Measurements from ENCODE around the gene VEGFD. TPM values are rescaled to one million over a fixed set of nuclear protein-coding genes. Genes with fewer than 3 reads are reported as not detected.

VEGFD gene
- polyA plus RNA-seq, 3 donors, result 0.37 to 0.53 (median 0.39) TPM

DNA sequence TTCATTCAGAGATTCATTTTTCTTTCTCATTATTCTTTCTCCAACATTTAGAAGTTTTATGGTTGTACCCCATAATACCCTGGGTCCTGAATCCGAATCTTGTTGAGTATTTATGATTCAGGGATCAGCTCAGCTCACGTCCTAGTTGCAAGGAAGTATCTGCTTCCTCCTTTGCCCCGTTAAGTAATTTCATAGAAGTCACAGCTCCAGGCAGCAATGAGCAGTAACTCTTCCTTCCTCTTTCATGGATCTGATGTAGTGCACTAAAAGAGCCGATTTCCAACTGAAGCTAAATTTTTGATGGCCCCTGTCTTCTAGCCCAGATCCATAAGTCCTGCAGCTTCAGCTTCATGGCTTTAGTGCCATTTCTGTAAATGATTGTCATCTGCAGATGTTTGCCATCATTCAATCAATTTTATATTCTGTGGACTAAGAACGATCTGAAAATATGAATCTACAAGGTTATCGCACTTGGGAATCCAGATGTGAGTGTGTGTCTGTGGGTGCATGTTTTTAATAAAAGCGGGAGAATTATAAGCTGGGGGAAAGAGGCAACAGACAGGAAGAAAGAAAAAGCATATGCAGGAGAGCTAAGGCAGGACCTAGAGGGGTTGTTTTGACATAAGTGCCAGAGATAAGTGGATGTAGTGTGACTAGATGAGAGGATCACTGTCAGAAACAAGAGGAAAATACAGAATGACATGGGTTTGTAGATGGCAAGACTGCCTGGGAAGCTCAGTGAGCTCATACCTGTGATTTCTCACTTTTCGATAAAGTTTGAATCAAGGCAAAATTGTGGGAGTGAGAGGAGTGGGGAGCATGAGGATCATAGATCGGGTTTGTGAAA lies 17.5 kb downstream of the VEGFD start:
- DNase-seq, result no peak

DNA sequence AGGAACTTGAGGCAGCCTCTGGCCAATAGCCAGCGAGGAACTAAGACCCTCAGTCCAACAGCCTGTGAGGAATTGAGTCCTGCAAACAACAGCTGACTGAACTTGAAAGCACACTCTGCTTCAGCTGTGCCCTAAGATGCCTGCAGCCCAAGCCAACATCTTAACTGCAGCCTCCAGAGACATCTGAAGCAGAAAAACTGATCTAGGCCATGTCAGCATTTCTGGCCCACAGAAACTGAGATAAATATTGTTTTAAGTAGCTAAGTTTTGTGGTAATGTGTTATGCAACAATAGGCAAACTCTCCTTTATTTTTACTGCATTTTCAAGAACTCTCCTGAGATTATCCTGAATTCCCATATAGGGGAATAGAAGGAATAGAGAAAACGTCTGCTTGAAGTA lies 24.5 kb downstream of the VEGFD start:
- no peak for DNase-seq

- no peak for DNase-seq
Observed at GRCh38 chrX:15358533-15358932, 25.7 kb downstream of the VEGFD start.

GRCh38 chrX:15356444-15356843 lies 27.8 kb downstream of the VEGFD start:
- no peak for DNase-seq

GRCh38 chrX:15350329-15350996 lies 33.8 kb downstream of the VEGFD start:
- DNase-seq, result no peak

DNA sequence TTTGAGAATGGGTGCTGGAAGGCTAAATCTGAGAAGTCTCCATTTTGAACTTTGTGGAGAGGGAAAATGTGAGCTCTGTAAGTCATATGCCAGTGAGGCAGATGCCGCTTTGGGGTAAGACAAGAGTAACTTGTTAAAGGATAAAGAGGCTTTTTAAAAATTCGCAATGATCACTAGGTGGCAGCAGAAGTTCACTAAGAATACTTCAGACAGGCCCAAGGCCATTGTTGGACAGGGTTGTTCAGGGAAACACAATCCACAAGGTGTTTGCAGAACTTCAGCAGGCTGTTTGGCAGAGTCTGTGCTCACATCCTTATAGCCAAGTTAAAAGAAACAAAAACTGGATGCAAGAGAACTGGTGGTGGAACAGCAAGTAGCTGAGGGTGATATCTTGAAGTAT lies 35.2 kb downstream of the VEGFD start:
- peak; percentile 67 for DNase-seq

DNA sequence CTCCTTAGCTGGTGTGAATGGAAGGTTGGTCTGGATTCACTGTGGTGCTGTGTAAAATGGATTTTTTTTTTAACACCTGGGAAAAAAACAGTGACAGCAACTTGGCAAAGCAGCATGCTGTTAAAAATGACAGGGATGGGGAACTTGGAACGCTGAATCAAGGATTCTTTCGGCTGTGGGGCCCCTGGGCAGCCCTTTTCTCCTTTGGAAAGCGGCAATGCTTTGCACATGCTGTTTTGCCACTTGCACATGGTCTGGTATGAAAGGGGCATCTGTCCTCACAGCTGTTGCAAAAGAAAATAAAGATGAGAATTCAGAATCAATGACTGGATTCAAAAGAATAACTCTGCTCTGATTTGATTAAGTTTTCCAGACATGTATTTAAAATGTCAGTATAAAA lies 38.2 kb downstream of the VEGFD start:
- DNase-seq, result no peak

DNA sequence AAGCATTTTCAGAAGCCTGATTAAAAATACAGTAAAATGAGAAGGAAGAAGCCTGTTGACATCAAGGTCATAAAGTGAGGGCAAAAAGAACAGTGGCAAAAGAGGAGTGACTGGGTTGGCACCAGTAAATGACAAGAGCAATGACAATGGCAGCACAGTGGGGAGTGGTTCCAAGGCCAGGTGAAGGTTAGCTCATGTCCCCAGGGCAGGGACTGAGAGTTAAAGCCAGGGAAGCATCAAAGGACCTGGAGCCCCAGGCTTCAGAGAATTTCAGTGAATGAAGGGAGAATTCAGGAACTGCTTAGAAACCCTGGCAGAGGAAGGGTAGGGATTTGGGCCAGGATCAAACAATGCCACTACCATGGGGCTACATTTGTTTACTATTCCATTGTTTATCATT lies 40.1 kb downstream of the VEGFD start:
- DNase-seq, result no peak

GRCh38 chrX:15343075-15343476 lies 41.1 kb downstream of the VEGFD start:
- no peak for DNase-seq

- no peak for DNase-seq
Observed at GRCh38 chrX:15340867-15341266, 43.3 kb downstream of the VEGFD start.

DNA sequence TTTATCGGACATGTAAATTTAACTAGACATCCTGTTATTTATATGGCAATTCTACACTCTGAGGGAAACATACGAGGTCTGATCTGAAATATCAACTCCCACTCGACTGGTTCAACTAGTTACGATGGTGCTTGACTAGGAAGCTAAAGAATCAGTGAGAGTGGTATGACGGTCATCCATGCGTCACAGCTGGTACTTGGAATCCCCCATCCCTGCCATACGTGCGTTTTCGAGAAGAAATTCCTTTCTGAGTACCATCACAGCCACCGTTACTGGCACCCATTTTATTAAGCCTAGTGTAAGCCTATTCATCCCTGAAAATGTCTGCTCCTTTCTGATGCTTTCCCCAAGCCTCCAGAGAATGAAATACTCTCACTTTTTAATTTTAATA lies 48.2 kb downstream of the VEGFD start:
- peak; percentile 58 for DNase-seq

GRCh38 chrX:15335135-15336022 lies 48.8 kb downstream of the VEGFD start, which contains the start of gene PIGA:
TSS of gene PIGA (minus strand) at chrX:15335523. CDS start at chrX:15331930, 3,593 bp downstream.
- DNase-seq, result peak; percentile 94

DNA sequence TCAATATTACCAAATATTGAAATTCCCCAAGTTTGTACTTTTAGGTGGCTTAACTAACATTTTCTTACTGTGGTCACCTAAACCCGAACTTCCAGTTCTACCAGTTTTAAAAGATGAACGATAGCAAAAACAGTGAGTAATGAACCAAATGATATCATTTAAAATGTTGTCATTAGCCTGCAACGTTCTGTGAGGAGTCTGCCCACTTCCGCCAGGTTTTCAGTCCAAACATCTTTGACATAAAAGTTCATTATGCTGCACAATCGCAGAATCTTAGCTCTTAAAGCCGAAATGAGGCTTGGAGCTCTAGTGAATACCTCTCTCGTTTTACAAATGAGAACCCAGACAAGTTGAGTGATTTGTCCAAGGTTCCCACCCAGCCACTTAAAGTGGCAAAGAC lies 49.7 kb downstream of the VEGFD start:
- DNase-seq, result peak; percentile 19

GRCh38 chrX:15328821-15329220 lies 55.4 kb downstream of the VEGFD start:
- no peak for DNase-seq

DNA sequence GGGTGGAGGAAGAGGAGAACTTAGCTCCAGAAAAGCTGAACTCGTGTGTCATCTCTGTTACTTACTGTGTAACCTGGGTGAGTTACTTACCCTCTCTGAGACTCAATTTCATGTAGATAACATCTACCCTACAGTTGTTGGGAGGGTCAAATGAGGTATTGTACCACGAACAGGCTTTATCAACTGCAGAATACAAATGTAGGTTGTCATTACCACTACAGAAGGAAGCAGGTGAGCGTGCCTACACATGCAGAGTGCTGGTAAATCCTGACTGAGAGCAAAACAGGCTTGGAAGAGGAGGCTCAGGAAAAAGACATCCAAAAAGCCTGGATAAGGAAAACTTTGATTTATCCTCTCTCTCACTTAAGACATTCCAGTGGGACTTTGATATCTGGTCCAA lies 56.1 kb downstream of the VEGFD start:
- no peak for DNase-seq

DNA sequence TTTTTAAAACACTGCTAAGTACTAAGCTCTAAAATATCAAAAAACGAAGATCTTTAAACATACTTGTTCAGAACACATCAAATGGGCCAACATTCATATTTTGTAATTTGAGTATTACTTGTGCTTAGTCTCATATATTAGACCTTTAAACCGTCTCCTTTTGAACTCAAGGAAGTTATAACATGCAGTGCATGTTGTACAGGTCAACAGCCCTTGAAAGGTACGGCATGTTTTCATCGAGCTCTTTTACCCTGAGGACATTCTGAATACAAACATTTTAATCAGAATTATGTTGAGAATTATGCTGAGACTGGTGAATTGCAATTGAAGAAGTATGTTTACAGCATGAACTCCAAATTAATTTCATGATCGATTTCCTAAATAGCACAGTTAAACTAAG lies 61.7 kb downstream of the VEGFD start:
- DNase-seq, result no peak

DNA sequence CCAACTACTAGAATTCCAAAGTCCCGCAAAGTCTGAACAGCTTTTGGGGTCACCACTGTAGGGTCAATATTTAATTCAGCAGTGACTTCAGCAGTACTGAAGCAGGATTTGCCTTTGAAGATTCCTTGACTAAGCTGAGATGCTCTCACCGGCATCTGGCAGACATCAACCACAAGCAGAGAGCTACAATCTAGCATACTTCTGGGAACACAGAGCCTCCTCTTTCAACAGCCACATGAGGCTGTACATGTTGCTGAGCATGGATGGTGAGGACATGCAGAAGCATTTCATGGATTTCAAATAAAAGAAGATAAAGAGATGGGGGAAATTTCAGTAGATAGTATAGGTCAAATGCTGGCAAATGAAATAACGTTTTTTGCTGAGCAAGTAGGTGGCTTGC lies 62.1 kb downstream of the VEGFD start:
- no peak for DNase-seq

DNA sequence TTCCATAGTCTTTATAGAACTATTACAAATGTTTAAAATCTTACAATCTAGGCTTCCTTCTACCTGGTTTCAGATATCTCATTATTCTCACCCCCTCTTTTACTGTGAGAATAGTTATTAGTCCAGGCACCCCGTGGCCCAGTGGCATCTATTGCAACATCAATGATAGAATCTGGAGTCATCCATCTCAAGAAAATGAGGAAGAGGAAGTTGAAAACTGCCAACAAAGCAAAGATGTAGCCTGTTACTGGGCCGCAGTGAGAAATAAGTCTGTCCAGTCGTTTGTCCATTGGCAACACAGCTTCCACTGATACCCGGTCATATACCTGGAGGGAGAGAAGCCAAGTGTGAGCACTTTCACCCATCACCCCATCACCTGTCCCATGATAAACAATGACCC lies 62.8 kb downstream of the VEGFD start:
- no peak for DNase-seq

DNA sequence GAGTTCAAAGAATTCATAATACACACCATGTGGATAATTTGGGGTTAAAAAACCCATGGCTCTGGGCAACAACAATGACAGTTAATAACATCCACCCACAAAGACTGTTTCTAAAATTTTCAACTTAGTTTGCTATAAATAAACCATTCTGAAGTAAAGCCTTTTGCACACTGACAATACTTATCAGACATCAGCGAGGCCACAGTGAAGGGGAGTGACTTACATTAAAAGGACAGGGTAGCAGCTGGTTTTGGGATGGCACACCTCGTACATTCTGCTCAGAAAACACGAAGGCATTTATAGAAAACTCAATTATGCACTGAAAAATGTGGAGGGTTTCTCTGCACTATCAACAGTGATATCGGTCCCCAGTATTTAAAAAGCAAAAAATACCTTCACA lies 63.9 kb downstream of the VEGFD start:
- no peak for DNase-seq

GRCh38 chrX:15319075-15319474 lies 65.1 kb downstream of the VEGFD start:
- DNase-seq, result no peak

- DNase-seq, result no peak
Observed at GRCh38 chrX:15315509-15315908, 68.7 kb downstream of the VEGFD start, which contains the start of gene ASB11. TSS of gene ASB11 (minus strand) at chrX:15315640. CDS start at chrX:15315605, 35 bp downstream.

GRCh38 chrX:15314472-15314871 lies 69.7 kb downstream of the VEGFD start:
- DNase-seq, result no peak

All from renal pelvis (tissue), 4 donors.